ENCODE data around the gene MCF2L2.
"Not testable (repeated sequence)": the region's sequence is repeated elsewhere in the genome, so short reads cannot be mapped to it uniquely, and the experiment has no call there.

The MCF2L2 gene

DNA sequence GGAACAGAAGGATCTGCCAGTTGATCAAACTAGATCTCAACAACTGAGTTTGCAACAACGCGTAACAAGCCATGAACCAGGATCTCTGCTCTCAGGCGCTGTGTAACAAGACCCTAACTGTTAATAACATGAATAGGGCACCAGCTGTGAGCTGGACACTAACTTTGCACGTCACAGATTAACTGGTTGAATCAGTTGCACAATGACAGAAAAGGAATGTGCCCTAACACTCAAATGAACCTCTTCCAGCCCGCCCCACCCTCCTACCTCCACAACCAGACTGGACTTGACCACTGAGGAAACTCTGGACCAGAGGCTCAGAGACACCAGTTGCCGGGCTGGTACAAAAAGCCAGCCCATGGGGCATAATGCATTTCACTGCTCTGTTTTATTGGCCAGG, 34.3 kb downstream of the MCF2L2 start:
- DNase-seq: no peak

- DNase-seq: no peak
These were observed 34.8 kb downstream of the MCF2L2 start for GRCh38 chr3:183393625-183394024.

DNA sequence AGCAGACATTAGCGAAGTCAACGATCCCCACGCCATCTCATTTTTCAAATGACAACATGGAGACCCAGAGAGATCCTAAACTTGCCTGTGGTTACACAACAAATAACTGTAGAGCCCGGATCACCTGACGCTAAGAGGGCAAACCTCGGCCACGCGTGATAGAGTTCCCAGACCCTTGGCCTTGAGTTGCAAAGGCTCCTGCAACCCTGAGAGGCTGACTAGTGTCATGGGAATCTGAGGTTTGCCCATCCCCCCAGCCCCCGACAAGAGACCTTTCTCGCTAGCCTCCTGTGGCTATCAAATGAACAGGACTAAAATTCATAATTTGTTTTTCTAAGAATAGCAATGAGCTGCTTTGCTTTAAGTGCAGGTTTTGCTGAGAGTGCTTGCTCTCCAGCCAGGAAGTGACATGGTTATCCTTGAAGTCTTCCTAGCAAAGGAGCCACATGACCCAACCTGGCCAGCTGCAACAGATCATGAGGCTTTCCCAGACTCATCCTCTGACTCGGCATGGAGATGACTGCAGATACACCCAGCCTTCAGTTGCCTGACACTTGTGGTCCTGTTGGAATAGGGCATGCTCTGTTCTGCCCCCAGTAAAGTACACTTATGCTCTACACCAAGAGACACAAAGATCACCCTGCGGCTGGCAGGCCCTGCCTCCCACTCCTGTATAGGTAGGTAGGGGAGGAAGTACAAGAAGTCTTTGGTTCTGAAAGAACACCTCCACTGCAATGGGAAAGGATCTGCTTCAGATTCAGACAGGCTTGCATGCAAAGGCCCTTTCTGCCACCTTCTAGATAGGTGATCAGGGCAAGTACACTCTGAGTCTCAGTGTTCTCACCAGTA, 36.0 kb downstream of the MCF2L2 start:
- no peak for DNase-seq

GRCh38 chr3:183391460-183391859, 37.0 kb downstream of the MCF2L2 start:
- DNase-seq: no peak

DNA sequence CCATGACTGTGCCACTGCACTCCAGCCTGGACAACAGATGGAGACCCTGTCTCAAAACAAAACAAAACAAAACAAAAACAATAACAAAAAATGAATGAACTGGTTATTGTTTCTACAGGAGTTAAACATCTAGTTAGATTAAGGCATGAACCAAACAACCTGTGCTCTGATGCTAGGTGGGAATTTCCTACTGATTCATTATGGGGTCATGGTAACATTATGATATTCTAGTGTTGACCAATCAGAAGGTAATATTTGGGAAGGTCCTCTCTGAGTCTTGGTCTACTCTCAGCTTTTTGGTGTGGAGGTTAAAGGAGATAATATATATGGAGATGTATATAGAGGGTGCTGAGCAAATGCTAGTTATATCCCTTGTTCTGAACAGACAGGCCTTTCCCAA, 37.6 kb downstream of the MCF2L2 start:
- DNase-seq: no peak

DNA sequence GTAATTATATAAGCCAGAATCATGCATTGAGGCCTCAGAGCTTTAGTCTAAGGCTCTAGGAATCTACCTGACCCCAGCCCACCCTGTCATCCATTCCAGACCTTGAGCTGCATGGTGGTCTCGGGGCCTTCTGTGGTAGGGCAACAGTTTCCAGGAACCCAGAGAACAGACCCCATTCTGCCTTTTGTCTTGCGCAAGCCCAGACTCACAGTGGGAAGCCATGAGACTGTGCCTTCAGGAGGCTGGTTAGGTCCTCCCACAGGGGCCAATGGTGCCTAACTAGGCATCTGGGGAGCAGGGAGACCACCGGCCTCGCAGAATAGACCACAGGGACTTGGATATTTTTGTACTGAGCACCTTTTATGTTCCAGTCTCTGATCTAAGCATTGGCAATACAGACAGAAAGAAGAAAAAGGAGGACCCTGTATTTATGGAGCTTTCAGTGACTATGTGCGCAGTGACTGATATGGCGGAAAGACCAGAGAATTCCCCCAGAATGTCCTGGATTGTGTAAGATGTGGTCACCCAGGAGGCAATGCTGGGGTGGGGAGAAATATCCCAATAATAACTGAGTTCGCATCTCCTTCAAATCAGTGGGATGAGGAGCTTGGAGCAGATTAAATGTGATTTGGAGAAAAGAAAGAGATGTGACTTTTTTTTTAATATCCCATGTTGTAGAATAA, 40.1 kb downstream of the MCF2L2 start:
- no peak for DNase-seq

- DNase-seq: no peak
These were observed 40.6 kb downstream of the MCF2L2 start for GRCh38 chr3:183387797-183388196.

DNA sequence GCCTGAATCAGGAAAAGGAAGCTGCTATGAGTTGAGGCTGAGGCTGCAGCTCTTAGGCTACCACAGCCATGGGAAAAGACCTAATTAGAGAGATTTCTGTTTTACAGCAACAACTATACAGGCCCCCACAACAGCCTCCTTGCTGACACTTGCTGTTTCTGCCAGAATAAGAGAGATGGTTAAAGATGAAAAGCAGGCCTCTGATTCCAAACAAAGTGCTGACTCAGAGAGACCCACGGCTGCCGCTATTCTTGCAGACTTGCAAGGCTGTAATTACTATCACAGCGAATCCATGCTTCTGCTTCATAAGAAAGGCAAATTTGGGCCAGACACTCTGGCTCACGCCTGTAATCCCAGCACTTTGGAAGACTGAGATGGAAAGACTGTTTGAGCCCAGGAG, 41.8 kb downstream of the MCF2L2 start:
- no peak for DNase-seq

- DNase-seq: peak; percentile 33
These were observed 42.5 kb downstream of the MCF2L2 start for GRCh38 chr3:183385698-183386613.

DNA sequence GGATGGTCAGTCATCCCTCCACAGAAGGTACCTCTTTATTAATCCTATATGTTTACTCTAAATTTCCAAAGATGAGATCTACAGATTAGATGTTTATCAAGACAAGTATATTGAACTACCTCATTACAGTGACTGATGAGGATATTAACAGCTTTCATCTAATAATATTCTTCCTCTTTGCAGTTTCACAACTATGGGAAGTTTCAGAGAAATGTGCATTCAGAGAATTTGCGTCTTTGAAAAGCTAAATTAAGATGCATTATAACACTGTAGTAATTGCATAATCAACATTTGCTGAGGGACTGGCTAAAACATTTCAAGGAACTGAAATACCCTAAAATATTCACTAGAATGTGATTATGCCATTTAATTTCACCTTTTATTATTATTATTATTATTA, 46.7 kb downstream of the MCF2L2 start:
- no peak for DNase-seq

DNA sequence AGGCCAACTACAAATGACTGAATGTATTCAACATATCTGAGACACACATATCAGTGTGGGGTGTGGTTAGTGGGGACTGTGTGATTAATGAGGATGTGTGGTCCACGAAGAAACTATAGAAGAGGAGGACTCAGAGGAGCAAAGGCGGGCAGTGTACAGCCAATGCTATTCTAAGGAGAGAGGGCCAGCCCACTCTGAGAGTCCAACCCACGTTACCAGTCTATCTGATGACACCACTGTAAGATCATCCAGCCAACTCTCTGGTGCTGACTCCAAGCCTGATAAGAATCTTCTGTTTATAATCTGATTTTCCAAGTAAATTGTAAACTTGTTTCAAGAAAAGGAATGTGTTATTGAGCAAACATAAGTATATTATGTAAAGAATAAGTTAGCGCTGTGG, 47.2 kb downstream of the MCF2L2 start:
- DNase-seq: no peak

- no peak for DNase-seq
These were observed 49.5 kb downstream of the MCF2L2 start for GRCh38 chr3:183378951-183379350.

DNA sequence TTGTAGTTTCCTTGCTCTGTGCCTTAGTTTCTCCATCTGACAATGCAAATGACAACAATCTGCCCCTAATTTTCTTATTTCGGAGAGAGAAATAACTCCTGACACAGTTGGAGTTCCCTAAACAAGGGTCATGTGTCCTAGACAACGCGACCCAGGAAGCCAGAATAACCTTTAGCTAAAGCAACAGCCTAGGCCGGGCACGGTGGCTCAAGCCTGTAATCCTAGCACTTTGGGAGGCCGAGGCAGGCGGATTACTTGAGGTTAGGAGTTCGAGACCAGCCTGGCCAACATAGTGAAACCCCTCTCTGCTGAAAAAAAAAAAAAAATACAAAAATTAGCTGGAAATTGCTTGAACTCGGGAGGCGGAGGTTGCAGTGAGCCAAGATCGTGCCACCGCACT, 49.9 kb downstream of the MCF2L2 start:
- no peak for DNase-seq

GRCh38 chr3:183378008-183378407, 50.4 kb downstream of the MCF2L2 start:
- DNase-seq: no peak

DNA sequence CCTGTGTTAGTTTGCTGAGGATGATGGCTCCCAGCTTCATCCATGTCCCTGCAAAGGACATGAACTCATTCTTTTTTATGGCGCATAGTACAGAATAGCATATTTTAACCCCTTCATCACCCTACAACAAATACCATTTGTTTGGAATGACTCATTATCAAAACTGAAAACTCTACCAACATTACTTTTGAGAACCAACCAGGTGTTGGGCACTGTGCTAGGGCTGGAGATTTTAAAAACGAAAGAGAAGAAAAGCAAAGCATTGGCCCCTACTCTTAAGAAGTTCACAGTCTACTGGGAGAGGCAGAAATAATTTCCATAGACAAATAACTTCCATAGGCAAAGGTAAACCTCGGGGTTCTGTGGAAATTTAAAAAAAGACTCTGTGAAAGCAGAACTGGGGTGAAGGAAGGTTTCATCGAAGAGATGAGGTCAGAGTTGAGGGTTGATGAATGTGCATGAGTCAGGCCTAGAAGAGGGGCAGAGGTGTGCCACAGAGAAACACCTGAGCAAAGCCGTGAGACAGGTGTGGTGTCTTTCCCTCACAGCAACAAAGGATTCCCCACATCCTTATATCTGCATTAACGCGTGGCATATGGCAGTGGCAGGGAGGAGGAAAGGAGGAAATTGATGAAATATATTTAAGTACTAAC, 51.0 kb downstream of the MCF2L2 start:
- no peak for DNase-seq

DNA sequence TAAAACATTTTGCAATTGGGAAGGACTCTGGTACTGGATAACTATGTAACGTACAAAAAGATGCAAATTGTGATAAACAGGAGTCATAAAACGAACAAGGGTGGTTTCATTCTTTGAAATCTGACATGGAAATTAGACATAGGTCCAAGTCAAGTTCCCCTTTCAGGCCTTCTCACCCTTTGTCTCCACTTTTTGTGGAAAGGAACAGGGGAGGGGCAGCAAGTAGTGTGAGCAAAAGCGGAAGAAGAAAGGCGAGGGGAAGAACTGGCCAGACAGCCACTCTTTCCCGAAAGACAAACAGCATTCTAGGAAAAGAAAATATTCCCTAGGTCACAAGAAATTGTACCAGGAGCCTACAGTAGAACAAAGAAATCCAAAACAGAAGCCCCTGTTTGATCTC, 52.6 kb downstream of the MCF2L2 start:
- no peak for DNase-seq

- DNase-seq: no peak
These were observed 53.1 kb downstream of the MCF2L2 start for GRCh38 chr3:183375337-183375736.

- DNase-seq: no peak
These were observed 55.5 kb downstream of the MCF2L2 start for GRCh38 chr3:183372911-183373310.

DNA sequence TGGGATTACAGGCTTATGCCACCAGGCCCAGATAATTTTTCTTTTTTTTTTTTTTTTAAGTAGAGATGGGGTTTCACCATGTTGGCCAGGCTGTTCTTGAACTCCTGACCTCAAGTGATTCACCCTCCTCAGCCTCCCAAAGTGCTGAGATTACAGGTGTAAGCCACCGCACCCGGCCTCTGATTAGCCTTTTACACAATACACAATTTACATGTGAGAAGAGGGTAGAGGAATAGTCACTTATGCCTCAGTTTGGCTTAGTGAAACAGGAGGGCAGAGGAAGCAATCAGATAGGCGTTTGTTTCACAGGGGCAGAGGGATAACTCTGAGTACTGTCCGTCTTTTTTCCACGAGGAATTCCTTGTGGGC, 56.8 kb downstream of the MCF2L2 start:
- DNase-seq: not testable (repeated sequence)

DNA sequence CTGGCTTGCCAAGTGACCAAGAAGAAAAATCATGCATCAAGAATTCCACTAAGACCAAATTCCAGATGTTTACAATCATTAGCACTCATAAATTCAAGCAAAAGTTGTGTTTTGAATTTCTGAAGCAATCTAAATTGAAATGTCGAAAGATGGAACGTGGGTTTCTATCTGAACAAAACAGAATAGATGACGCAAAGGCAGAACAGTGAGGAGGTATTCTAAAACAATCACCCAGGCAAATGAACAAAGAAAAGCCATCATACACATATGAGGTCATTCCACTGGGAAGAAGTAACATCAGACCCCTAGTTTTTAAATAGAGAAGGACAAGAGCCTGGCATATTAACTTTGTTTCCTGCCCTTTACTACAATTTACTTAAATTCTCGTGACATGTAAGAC, 58.0 kb downstream of the MCF2L2 start:
- DNase-seq: no peak

GRCh38 chr3:183369627-183370026, 58.8 kb downstream of the MCF2L2 start:
- DNase-seq: no peak

DNA sequence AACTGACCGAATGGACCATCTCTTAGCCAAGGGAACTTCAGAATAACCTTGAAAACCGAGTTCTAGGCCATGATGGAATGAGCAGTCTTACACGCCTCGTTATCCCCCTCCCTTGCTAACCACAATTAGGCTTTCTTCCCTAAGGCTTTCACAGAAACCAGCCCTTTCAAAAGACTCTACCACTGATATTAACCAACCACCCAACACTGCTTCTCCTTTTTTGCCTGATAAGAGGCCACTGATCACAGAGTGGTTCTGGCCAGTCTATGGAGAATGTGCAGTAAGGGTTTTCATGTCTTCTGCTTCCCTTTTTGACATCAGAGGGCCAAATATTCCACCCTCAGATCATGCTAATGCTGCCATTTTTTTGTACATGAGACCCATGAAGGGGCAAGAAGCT, 59.3 kb downstream of the MCF2L2 start:
- DNase-seq: no peak

All from NCI-H2171 (cell line).